ENCODE results near the gene GALNT9. TPM values are rescaled to one million over a fixed set of nuclear protein-coding genes. Genes with fewer than 3 reads are reported as not detected.

The GALNT9 gene
- total and polyA plus RNA-seq, 7 experiments from 2014 or later = not detected

- no peak overlapping the region for H3K27ac Mint-ChIP-seq
- intact Hi-C loops (cut with micrococcal nuclease) = no loop called here
- Histone ChIP-seq H3K4me3 (ENCODE audit: low read length) (no peak overlapping the region), H3K27ac (ENCODE audit: low read depth, low read length) (no peak overlapping the region), H3K27me3 (ENCODE audit: control insufficient read depth in 2 of 2, insufficient read depth in 2 of 2, low read length in 2 of 2) (no peaks in the 10 kb centered on the region), H3K9me3 (ENCODE audit: control insufficient read depth in 2 of 3, low read length in 3 of 3) (no peaks in the 10 kb centered on the region), H3K4me1 (ENCODE audit: control insufficient read depth in 2 of 2, insufficient read depth in 2 of 2, low read length in 2 of 2) (no peaks in the 10 kb centered on the region), H3K36me3 (ENCODE audit: control insufficient read depth in 2 of 3, insufficient read depth in 3 of 3, low read length in 3 of 3) (no peaks in the 10 kb centered on the region)
- peaks cover 0 to 11% (median 9%) of the 10 kb centered on the region in 7 donors for H3K4me1 Mint-ChIP-seq
- CTCF ChIA-PET = no interaction called here
- peaks cover 3 to 19% (median 7%) of the 10 kb centered on the region in 5 donors for H3K27me3 Mint-ChIP-seq
- H3K36me3 Mint-ChIP-seq = no peaks in the 10 kb centered on the region
- POLR2A ChIA-PET = no interaction called here
- DNase-seq = no peak
- peaks cover 0 to 6% (median 0%) of the 10 kb centered on the region in 11 donors for H3K9me3 Mint-ChIP-seq
- H3K4me3 Mint-ChIP-seq = no peak overlapping the region
- ATAC-seq = no peak
These were observed 17.9 kb upstream of the GALNT9 start for GRCh38 chr12:132347176-132347855.

- H3K36me3 ChIP-seq (ENCODE audit: control insufficient read depth in 2 of 3, insufficient read depth in 3 of 3, low read length in 3 of 3) = no peaks in the 10 kb centered on the region
- Mint-ChIP-seq H3K27ac (no peak overlapping the region), H3K9me3 (peaks cover 0 to 6% (median 0%) of the 10 kb centered on the region in 11 donors), H3K36me3 (no peaks in the 10 kb centered on the region), H3K27me3 (peaks cover 0 to 19% (median 7%) of the 10 kb centered on the region in 5 donors), H3K4me3 (no peak overlapping the region), H3K4me1 (peaks cover 0 to 11% (median 9%) of the 10 kb centered on the region in 7 donors)
- no peaks in the 10 kb centered on the region for H3K4me1 ChIP-seq (ENCODE audit: control insufficient read depth in 2 of 2, insufficient read depth in 2 of 2, low read length in 2 of 2)
- no peak for ATAC-seq
- ChIA-PET POLR2A (no interaction called here), CTCF (no interaction called here)
- H3K4me3 ChIP-seq (ENCODE audit: low read length) = no peak overlapping the region
- H3K27ac ChIP-seq (ENCODE audit: low read depth, low read length) = no peak overlapping the region
- no peak for DNase-seq
- H3K9me3 ChIP-seq (ENCODE audit: control insufficient read depth in 2 of 3, low read length in 3 of 3) = no peaks in the 10 kb centered on the region
- no peaks in the 10 kb centered on the region for H3K27me3 ChIP-seq (ENCODE audit: control insufficient read depth in 2 of 2, insufficient read depth in 2 of 2, low read length in 2 of 2)
- intact Hi-C loops (cut with micrococcal nuclease) = no loop called here
These were observed 17.2 kb upstream of the GALNT9 start for GRCh38 chr12:132346471-132347175.

- H3K9me3 Mint-ChIP-seq = peaks cover 0 to 6% (median 0%) of the 10 kb centered on the region in 11 donors
- H3K4me3 ChIP-seq (ENCODE audit: low read length) = no peak overlapping the region
- ChIA-PET CTCF (no interaction called here), POLR2A (no interaction called here)
- no peaks in the 10 kb centered on the region for H3K36me3 ChIP-seq (ENCODE audit: control insufficient read depth in 2 of 3, insufficient read depth in 3 of 3, low read length in 3 of 3)
- no peaks in the 10 kb centered on the region for H3K4me1 ChIP-seq (ENCODE audit: control insufficient read depth in 2 of 2, insufficient read depth in 2 of 2, low read length in 2 of 2)
- DNase-seq = no peak
- no peak overlapping the region for H3K27ac Mint-ChIP-seq
- H3K36me3 Mint-ChIP-seq = no peaks in the 10 kb centered on the region
- peaks cover 0 to 11% (median 9%) of the 10 kb centered on the region in 7 donors for H3K4me1 Mint-ChIP-seq
- intact Hi-C loops (cut with micrococcal nuclease) = no loop called here
- H3K27me3 Mint-ChIP-seq = peaks cover 0 to 24% (median 7%) of the 10 kb centered on the region in 5 donors
- no peaks in the 10 kb centered on the region for H3K27me3 ChIP-seq (ENCODE audit: control insufficient read depth in 2 of 2, insufficient read depth in 2 of 2, low read length in 2 of 2)
- no peak for ATAC-seq
- H3K27ac ChIP-seq (ENCODE audit: low read depth, low read length) = no peak overlapping the region
- no peak overlapping the region for H3K4me3 Mint-ChIP-seq
- H3K9me3 ChIP-seq (ENCODE audit: control insufficient read depth in 2 of 3, low read length in 3 of 3) = no peaks in the 10 kb centered on the region
These were observed 16.3 kb upstream of the GALNT9 start for GRCh38 chr12:132345561-132346200.

GRCh38 chr12:132345126-132345525 is 15.7 kb upstream of the GALNT9 start:
- Histone ChIP-seq H3K9me3 (ENCODE audit: control insufficient read depth in 2 of 3, low read length in 3 of 3) (no peaks in the 10 kb centered on the region), H3K27ac (ENCODE audit: low read depth, low read length) (no peak overlapping the region), H3K27me3 (ENCODE audit: control insufficient read depth in 2 of 2, insufficient read depth in 2 of 2, low read length in 2 of 2) (no peaks in the 10 kb centered on the region), H3K36me3 (ENCODE audit: control insufficient read depth in 2 of 3, insufficient read depth in 3 of 3, low read length in 3 of 3) (no peaks in the 10 kb centered on the region), H3K4me1 (ENCODE audit: control insufficient read depth in 2 of 2, insufficient read depth in 2 of 2, low read length in 2 of 2) (no peaks in the 10 kb centered on the region), H3K4me3 (ENCODE audit: low read length) (no peak overlapping the region)
- ATAC-seq (no peak), DNase-seq (no peak)
- intact Hi-C loops (cut with micrococcal nuclease) = no loop called here
- peaks cover 0 to 11% (median 9%) of the 10 kb centered on the region in 7 donors for H3K4me1 Mint-ChIP-seq
- no peak overlapping the region for H3K4me3 Mint-ChIP-seq
- H3K27ac Mint-ChIP-seq = no peak overlapping the region
- ChIA-PET CTCF (no interaction called here), POLR2A (no interaction called here)
- no peaks in the 10 kb centered on the region for H3K36me3 Mint-ChIP-seq
- peaks cover 0 to 6% (median 0%) of the 10 kb centered on the region in 11 donors for H3K9me3 Mint-ChIP-seq
- peaks cover 0 to 26% (median 7%) of the 10 kb centered on the region in 5 donors for H3K27me3 Mint-ChIP-seq

GRCh38 chr12:132344601-132345000 is 15.2 kb upstream of the GALNT9 start:
- CTCF ChIA-PET = no interaction called here

GRCh38 chr12:132344181-132344580 is 14.8 kb upstream of the GALNT9 start:
- Histone ChIP-seq H3K27ac (ENCODE audit: low read depth, low read length) (no peak overlapping the region), H3K9me3 (ENCODE audit: control insufficient read depth in 2 of 3, low read length in 3 of 3) (no peaks in the 10 kb centered on the region), H3K4me1 (ENCODE audit: control insufficient read depth in 2 of 2, insufficient read depth in 2 of 2, low read length in 2 of 2) (no peaks in the 10 kb centered on the region), H3K4me3 (ENCODE audit: low read length) (no peak overlapping the region), H3K27me3 (ENCODE audit: control insufficient read depth in 2 of 2, insufficient read depth in 2 of 2, low read length in 2 of 2) (no peaks in the 10 kb centered on the region), H3K36me3 (ENCODE audit: control insufficient read depth in 2 of 3, insufficient read depth in 3 of 3, low read length in 3 of 3) (no peaks in the 10 kb centered on the region)
- H3K27ac Mint-ChIP-seq = no peak overlapping the region
- ChIA-PET POLR2A (no interaction called here), CTCF (no interaction called here)
- H3K27me3 Mint-ChIP-seq = peaks cover 0 to 26% (median 7%) of the 10 kb centered on the region in 5 donors
- intact Hi-C loops (cut with micrococcal nuclease) = no loop called here
- no peak overlapping the region for H3K4me3 Mint-ChIP-seq
- ATAC-seq (no peak), DNase-seq (no peak)
- H3K36me3 Mint-ChIP-seq = no peaks in the 10 kb centered on the region
- peaks cover 0 to 6% (median 0%) of the 10 kb centered on the region in 11 donors for H3K9me3 Mint-ChIP-seq
- peaks cover 0 to 11% (median 9%) of the 10 kb centered on the region in 7 donors for H3K4me1 Mint-ChIP-seq

More at GRCh38 chr12:132344601-132345000, 15.2 kb upstream of the GALNT9 start:
- intact Hi-C loops (cut with micrococcal nuclease) = no loop called here
- Mint-ChIP-seq H3K27ac (no peak overlapping the region), H3K4me3 (no peak overlapping the region), H3K9me3 (peaks cover 0 to 6% (median 0%) of the 10 kb centered on the region in 11 donors), H3K36me3 (no peaks in the 10 kb centered on the region), H3K4me1 (peaks cover 0 to 11% (median 9%) of the 10 kb centered on the region in 7 donors), H3K27me3 (peaks cover 0 to 26% (median 7%) of the 10 kb centered on the region in 5 donors)
- Histone ChIP-seq H3K36me3 (ENCODE audit: control insufficient read depth in 2 of 3, insufficient read depth in 3 of 3, low read length in 3 of 3) (no peaks in the 10 kb centered on the region), H3K27ac (ENCODE audit: low read depth, low read length) (no peak overlapping the region), H3K4me3 (ENCODE audit: low read length) (no peak overlapping the region), H3K4me1 (ENCODE audit: control insufficient read depth in 2 of 2, insufficient read depth in 2 of 2, low read length in 2 of 2) (no peaks in the 10 kb centered on the region), H3K27me3 (ENCODE audit: control insufficient read depth in 2 of 2, insufficient read depth in 2 of 2, low read length in 2 of 2) (no peaks in the 10 kb centered on the region), H3K9me3 (ENCODE audit: control insufficient read depth in 2 of 3, low read length in 3 of 3) (no peaks in the 10 kb centered on the region)
- POLR2A ChIA-PET = no interaction called here
- no peak for ATAC-seq
- no peak for DNase-seq

All from naive thymus-derived CD4-positive, alpha-beta T cell (primary cell).